Cerebellar cortex (tissue), 1 donor: Measurements from ENCODE around the gene ITGA3.

ENCODE experiments used
- DNase-seq: peaks from one replicate; pipeline ENCODE4 v3.0.0-alpha.2; 2015; ENCODE audit warnings: low spot score

The ITGA3 gene

DNA sequence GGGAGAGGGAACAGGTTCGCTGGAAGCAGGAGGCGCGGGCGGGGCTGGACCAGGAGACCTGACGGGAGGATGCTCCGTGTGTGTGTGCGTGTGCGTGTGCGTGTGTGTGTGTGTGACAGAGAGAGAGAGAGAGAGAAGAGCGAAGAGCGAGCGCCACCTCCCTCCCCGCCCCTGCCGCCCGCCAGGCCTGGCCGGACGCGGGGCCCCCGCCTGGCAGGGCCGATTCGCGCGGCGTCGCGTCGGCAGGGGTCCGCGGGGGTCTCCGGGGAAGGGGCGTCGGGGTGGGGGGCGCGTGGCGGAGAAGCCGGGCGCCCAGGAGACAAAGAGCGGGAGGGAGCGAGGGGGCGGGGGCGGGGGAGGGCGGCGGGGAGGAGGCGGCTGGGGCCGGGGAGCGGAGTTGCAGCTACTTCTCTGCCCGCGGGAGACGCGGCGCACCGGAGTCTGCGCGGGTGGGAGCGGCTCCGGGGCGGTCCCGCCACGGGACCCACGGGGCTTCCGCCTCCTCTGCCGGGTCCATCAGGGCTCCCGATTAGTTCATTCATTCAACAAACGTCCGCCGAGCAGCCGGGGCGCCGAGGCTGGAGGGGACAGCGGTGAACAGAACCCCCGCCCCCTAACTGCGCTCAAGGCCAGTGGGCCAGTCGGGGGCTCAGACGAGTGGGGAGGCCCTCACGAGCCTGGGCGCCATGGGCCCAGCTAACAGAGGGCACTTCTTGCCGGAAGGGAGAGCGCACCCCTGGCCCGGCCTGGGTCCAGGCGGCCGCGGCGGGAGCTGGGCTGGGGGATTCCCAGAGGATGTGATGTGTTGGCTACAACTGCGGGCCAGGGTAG is 74.0 kb downstream of the ITGA3 start, which contains the start of gene SAMD14:
TSS of gene SAMD14 (minus strand) at position 433 of the 831 bp plus-strand sequence. CDS start 5,201 bp downstream, outside the sequence.
- peak; percentile 85 for DNase-seq

DNA sequence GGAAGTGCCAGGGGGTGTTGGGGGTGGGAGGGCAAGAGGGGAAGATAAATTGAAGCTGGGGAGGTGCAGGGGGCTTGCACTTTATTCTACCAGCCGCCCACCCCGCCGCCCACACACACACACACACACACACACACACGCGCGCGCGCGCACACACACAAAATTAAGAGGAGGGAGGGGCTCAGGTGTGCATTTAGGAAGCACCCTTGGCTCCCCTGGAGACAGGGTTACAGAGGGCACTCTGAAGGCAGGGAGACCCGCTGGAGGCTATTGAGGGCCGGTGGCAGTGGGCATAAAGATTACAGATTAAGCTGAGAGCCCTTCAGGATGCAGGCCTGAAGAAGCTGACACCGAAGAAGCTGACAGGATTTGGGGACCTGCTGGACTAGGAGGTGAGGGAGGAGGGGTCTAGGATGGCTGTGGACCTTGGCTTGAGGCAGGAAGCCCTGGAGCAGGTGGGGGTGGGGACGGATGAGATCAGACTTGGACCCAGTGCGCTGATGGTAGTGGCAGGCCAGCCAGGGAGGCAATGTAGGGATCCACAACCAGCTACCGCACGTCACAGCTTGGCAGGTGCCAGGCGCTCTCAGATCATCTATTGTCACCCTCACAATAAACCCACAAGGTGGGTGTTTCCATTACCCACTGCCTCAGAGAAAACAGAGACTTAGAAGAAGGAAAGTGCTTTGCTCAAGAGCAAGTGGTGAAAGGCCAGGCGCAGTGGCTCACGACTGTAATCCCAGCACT is 74.8 kb downstream of the ITGA3 start:
- DNase-seq, result peak; percentile 81

DNA sequence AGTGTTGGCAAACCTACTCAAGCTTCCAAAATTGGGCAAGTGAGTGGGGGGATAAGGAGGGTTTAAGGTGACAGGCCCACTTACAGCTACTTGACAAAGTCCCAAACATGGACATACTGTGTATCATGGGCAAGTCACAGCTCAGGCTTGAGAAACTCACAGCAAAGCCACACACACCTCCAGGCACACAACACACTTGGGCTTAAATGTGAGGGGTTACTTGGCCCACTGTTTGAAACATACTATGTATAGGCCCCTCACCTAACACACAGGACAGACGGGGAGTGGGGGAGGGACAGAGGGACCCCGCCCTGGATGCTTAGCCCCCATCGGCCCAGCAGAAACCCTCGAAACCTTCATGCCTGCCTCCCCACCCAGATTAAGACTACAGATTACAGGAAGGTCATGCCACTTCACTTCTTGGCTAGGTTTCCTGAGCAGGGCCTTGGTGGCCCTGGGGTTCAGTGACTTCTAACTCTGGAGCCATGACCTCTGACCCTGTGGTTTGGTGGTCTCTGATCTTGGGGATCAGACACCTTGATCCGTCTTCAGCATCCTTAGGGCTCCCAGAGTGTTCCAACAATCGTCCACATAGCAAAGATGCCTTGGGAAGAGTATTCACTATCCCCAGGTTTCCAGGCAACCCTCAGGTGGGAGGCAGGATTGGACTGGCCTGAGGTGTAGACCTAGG is 76.3 kb downstream of the ITGA3 start:
- no peak for DNase-seq

DNA sequence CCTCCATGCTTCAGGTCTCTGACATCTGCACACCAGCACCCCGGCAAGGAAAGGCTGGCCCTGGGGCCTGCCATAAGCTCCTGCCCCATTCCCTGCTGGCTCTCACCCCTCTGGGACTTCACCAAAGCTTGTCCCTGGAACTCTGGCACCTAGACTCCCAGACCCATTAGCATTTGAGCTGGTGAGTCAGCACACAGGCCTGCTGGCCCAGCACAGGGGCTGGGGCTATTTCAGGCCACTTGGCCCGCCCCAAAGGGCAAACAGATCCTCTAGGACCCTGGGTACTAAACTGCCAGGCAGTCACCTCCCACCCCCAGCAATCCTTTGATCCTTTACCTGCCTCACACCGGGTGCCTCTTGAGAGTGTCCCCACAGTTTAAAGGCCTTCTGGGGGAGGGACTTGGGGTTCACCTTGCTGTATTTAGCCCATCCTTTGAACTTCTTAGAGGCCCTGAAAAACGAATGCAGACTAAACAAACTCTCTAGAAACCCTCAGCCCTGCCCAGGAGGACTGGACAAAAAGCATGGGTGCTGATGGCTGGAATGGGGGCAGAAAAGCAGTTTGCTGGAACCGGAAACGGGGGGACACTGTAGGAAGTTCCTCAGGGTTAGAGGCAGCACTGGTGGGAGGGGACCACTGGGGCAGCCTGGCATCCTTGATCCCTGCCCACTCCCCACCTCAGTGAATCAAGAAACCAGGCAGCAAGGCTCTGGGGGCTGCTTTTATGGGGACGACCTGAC is 77.3 kb downstream of the ITGA3 start:
- no peak for DNase-seq

DNA sequence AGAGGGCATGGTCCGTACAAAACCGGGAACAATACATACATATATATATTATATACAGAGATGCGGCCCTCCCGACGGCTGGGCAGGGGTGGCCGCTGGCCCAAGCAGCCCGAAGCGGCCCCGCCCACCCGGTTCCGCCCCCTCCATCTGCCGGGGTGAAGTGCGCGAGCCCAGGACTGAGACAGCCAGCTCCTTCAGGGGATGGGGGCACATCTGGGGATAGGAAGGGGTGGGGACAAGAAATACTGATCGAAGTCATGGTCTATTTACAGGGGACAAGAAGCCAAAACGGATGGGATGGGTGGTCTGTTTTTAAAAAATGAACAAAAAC is 77.8 kb downstream of the ITGA3 start:
- no peak for DNase-seq

DNA sequence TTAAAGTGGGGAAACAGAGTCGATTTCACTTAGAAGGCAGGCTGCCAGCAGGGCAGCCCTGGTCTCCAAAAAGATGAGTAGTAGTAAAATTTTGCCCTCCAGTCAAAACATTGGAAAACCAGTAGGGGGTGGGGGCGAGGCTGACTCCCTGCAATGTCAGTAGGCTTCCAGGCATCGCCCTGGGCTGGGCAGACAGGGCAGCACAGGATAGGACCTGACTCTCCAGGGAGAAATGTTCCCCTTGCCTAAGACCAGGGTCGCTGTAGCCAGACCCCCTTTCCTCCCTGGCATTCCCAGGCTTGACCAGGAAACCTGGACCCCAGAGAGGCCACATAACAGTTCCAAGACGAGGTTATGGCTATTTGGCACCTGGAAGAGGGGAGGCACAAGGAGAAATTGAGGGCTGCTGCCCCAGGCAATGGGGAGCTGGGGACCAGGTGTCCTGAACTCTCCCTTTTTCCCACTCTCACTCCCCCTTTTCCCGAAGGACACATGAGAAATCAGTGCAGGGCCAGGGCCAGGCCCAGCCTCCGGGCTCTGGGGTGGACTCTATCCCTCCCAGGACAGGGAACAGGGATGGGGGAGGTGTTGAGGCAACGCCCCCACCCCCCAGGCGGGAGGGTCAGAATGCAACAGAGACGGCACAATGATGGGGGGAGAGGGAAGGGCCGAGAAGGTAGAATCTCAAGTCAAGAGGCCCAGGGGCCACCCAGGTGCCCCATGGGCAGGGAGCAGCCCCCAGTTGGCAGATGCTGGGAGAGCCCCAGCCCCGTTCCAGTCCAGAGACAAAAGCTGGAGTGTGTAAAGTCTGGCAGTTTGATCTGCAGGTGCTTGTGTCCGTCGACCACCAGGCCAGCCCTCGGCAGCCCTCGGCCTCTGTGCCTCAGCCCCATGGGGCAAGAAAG is 78.5 kb downstream of the ITGA3 start:
- no peak for DNase-seq

DNA sequence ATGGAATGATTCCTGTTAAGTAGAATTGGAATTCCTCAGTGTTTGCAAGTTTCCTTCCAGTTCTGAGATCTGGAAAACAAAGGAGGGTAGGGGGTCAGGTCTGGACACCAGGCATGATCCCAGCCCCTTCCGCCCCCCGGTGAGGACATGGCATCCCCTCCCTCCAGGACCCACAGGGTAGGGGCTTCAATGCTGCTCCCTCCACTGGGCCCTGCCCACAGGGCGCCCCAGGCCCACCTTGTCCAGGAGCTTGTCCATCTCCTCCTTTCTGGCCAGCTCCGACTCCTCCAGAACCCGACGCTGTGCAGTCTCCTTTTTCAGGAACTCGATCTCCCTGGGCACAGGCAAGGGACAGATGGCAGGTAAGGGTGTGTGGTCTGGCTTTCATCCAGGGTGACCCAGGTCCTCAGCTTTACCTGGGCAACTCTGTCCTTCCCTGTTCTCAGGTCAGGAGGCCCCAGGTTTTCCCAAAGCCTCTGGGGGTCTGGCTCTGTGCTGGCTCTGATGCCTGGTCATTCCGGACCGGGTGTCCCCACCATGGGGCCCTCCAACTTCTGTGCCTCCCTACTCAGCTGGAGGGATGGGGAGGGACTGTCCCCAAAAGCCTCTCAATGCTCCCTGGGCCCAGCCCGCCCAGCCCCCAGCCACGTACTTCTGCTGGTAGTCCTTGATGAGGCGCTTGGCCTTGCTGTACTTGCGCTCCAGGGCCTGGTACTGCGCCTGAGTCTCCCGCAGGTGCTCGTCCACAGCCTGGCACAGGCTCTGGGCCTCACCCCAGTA is 79.6 kb downstream of the ITGA3 start:
- peak; percentile 58 for DNase-seq

DNA sequence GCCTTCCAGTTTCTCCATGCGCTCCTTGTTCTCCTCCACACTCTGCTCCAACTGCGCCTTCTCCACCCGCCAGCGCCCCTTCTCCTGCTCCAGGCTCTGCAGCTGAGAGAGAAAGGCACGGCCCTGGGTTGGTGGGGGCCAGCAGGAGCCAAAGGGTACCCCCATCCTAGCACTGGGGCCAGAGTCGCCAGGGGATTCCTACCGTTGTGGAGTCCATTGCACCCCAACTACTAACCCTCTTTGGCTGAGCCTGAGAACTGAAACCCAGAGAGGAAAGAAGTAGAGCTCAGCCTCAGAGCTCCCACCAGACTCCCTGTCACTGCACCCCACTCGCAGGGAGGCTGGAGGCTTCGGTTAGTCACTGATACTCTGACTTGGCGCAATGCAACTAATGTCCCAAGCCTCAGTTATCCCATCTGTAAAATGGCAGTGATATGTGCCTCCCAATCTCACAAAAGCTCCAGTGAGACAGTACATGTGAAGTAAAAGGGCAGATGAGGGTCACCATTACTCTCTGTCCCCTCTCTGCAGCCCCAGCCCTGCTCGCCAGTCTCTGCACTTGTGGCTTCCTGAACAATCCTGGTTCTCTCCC is 80.3 kb downstream of the ITGA3 start:
- DNase-seq, result no peak

DNA sequence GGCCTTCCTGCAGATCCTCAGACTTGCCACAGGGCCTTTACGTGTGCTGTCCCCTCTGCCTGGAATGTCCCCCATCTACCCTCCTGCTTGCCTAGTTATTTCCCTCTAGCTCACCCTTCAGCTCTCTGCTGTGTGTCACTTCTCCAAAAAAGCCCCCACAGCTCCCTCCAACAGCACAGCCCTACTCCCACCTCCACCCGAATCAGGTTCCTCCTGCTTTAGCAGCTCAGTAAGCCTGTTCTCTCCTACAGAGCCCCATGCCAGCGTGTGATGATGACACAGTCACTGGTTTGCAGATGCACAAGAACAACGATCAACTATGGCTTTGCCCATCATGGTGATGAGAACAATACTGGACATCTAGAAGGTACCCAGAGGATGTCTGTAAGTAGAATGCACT is 81.1 kb downstream of the ITGA3 start:
- DNase-seq, result no peak

DNA sequence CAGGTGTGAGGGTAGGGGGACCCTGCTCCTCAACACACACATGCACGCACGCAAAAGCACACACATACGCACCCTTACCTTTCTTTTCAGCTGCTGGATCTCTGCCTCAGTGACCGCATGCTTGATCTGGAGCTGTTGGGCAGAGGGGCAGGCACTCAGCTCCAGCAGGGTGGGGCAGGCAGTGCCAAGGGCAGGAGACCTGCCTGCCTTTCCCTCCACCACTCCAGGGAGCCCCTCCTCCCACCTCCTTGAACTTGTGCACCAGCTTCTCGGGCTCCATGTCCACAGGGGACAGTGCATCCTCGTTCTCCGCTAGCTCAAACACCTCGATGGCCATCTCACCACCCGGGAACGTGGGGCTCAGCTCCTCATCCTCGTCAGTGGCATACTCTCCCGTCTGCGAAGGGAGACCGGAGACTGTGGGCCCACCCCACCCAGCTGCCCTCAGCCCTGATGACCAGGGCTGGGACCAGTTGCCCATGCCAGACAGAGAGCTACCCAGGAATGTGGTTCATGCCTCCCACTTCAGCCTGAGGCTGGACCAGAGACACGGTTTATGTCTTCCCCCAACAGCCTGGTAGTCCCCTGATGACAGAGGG is 83.4 kb downstream of the ITGA3 start:
- no peak for DNase-seq
